ENCODE results near the gene ZBTB49.

- TF ChIP-seq PKNOX1 (IDR thresholded peaks at IDR 0.05) = no peak
- no peak for TF ChIP-seq FOXM1 (IDR thresholded peaks at IDR 0.05; ENCODE audit: borderline replicate concordance)
- no peak for TF ChIP-seq SUZ12 (IDR thresholded peaks at IDR 0.05)
- no peak for TF ChIP-seq NFRKB (IDR thresholded peaks at IDR 0.05)
- no peak for TF ChIP-seq ARNT (IDR thresholded peaks at IDR 0.05)
- no peak for TF ChIP-seq CTBP1 (IDR thresholded peaks at IDR 0.05; ENCODE audit: borderline replicate concordance)
- TF ChIP-seq SP1 (IDR thresholded peaks at IDR 0.05) = no peak
Observed at GRCh38 chr4:4317496-4318232, 27.6 kb downstream of the ZBTB49 start.
